ENCODE measurements around the gene PAIP1.
"Not testable (repeated sequence)": the region's sequence is repeated elsewhere in the genome, so short reads cannot be mapped to it uniquely, and the experiment has no call there.

The PAIP1 gene

DNA sequence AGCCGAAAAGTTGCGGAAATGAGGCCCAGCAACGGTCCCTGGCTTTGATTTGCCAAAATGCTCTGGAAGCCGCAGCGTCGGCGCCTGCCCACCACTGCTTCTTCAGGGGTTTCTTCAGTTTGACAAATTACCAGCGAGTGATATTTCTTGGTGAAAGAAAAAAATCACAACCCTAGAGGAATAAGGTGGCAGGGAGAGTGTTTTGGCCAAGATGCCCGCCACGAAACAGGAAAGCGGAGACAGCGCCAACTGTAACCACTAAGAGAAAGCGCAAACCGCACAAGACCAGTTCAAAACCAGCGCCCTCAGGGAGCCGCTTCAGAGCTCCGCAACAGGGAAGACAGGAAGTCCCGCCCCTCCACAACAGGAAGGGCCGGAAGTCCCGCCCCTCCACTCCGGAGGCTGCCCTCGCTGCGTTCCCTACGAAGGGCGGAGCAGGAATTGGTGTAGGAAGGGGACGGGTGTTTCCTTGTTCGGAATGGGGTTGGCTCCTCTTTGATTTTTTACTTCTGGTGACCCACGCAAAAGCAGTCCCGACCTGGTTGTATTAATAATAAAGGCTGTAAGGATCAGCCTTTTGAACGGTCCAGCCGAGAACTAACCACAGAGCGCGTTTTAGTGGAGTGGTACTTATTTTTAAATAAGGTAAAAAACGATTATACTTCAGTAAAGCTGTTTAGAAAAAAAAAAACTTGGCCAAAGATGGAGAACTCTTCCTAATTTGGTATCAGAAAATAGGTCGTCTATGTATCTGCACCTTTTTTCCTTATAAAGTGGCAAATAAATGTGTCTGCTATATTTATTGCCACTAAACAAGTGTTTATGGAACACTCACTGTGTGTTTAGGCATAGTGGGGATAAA is 41.8 kb downstream of the PAIP1 start, which contains the start of gene C5orf34:
C5orf34 (minus strand) TSS at position 333 of the 862 bp plus-strand sequence. CDS start 5,809 bp downstream, outside the sequence.
- peak; percentile 95 for DNase-seq (ENCODE audit: low read depth)

DNA sequence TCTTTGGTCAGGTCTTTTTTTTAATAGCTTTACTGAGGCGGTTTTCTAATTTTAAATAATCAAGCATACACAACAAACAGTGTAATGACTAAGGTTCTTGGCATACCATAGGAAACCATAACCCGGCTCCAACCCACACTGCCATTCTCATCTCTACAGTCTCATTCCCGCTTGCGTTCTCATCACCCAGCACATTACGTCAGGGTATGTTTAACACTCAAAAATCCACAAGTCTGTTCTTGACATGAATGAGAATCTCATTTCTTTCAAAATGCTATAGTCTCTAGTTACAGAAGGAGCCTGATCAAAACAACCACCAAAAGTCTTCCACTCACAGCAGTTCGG is 42.4 kb downstream of the PAIP1 start:
- DNase-seq (ENCODE audit: low read depth) = no peak

DNA sequence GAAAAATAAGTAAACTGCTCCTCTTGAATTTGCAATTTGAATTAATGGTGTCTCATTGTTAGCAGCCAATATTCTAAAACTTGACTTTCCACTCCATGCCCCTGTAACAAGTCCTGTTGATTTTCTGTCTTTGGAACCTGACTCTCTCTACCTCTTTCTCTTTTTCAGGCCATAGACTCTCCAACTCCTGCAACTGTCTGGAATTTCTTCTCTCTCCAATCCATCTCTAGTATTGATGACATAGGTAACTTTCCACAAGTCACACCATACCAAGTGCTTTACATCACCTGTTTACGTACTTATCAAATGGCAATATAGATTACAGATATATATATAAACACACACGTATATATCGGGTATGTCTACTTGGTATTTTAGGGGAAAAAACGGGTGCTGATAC is 42.9 kb downstream of the PAIP1 start:
- DNase-seq (ENCODE audit: low read depth) = no peak

DNA sequence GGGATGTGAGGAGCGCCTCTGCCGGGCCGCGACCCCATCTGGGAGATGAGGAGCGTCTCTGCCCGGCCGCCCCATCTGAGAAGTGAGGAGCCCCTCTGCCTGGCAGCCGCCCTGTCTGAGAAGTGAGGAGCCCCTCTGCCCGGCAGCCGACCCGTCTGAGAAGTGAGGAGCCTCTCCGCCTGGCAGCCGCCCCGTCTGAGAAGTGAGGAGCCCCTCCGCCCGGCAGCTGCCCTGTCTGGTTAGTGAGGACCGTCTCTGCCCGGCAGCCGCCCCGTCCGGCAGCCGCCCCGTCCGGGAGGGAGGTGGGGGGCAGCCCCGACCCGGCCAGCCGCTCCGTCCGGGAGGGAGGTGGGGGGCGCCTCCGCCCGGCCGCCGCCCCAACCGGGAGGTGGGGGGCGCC is 45.8 kb downstream of the PAIP1 start:
- not testable (repeated sequence) for DNase-seq (ENCODE audit: low read depth)

DNA sequence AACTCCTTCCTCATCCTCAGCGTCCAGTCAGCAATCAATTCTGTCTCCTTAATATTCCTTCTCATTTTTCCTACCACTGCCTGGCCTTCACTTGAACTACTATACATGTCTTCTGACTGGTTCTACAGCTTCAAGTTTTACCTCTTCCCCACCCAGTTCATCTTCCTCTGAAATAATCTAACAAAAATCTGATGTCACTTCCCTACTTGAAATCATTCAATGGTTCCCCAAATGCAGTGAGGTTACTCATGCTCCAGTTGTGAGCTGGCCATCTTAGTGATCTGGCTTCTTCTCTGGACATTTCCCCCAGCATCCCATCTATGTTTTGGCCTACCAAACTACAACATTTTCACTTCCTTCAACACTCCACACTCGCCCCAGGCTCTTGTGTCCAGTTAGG is 58.3 kb downstream of the PAIP1 start:
- DNase-seq (ENCODE audit: low read depth) = no peak

DNA sequence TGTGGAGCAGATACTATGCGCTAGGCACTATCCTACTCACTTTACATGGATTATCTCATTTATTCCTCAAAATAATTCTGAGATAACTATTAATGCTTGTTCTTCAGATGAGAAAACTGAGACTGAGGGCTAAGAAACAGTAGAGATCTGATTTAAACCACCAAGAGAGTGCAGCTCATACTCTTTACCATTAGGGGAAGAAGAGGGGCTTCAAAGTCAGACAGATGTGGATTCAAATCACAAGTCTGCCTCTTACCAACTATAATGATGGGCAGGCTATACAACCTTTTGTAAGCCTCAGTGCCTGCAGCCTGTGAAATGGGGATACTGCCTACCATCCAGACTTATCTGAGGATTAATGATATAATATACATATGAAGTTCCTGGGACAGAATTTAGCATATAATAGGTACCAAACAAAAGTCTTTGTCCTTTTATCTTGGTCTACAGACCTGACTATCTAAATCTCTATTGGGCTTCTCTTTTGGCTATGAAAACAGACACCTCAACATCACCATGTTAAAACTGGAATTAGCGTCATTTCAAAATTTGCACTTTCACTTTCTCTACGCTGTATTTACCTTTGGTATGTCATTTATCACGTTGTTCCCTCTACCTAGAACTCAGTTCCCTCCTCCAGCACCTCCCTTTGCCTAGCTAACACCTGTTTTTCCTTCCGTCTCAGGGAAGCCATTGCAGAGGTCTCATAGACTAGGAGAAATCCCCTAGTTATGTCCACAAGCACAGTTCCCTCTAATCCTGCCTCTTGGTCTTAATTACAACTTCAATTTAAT is 59.4 kb downstream of the PAIP1 start:
- no peak for DNase-seq (ENCODE audit: low read depth)

DNA sequence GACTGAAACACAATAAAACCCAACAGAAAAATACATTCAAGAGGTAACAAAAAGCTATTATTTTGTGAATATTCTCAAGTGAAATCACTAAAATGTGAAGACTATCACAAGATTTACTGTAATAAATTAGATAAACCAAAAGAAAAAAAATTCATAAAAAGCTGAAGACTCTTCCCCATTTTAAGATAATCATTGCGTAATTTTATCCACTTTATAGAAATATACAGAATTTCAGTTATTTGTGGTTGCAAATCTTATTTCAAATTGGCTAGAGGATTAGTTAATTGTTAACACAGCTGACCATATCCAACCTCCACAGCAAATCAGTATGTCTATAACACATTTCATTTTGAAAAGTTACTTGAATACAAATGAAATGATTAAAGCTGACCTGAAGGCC is 65.6 kb downstream of the PAIP1 start:
- no peak for DNase-seq (ENCODE audit: low read depth)

DNA sequence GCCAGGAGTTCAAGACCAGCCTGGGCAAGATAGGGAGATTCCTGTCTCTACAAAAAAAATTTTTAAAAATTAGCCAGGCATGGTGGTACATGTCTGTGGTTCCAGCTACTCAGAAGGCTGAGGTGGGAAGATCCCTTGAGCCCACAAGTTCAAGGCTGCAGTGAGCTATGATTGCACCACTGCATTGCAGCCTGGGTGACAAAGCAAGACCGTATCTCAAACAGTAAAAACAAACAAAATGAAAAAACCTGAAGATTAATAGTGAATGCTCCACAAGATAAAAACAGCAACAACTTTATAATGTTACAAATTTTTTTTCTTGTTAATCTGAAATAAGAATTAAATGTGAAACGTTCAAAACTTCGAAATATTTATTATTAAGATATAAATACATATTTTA is 70.5 kb downstream of the PAIP1 start:
- DNase-seq (ENCODE audit: low read depth) = no peak

DNA sequence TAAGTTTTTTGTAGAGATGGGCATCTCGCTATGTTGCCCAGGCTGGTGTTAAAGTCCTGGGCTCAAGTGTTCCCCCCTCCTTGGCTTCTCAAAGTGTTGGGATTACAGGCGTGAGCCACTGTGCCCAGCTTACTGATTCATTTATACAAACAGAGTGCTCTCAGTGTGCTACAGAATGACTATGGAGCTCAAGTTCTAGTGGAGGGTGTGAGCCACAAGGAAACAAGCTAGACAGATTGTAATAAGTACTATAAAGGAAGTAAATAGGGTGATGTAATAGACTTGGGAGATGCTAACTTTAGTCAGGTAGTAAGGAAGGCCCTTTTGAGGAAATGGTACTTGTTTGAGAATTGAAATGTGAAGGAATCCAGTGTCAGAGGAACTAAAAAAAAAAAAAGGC is 71.5 kb downstream of the PAIP1 start:
- no peak for DNase-seq (ENCODE audit: low read depth)

DNA sequence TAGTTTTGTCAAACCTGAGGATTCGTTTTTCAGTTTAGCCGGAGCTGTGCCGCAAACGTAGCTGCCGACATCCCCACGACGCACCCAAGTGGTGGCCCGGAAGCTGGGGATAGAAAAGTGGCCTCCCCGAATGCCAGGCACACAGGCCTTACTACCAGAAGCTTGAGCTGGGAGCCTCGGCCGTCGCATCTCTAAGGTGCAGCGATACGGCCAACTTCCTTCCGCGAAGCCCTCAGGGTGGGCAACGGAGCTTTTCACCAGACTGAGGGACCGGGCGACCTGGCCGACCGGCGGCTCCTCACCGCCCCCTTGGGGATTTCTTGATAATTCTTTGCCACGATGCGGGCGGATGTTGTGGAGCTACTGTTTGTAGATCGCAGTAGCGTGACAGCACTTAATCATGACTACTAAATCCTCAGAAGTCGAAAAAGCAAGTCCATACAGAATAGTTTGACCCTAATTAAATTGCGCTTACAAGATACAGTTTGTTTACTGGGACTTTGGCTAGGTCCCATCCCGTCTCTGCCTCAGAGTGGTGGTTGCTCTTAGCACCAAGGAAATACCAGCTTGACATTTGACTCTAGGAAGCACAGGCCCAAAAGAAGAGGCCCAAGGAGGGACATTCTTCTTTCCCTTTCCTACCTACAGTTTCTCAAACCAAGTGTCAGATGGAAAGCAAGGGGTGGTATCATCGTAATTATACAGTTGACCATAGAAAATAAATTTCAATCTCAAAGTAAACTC is 72.6 kb downstream of the PAIP1 start:
- peak; percentile 58 for DNase-seq (ENCODE audit: low read depth)

DNA sequence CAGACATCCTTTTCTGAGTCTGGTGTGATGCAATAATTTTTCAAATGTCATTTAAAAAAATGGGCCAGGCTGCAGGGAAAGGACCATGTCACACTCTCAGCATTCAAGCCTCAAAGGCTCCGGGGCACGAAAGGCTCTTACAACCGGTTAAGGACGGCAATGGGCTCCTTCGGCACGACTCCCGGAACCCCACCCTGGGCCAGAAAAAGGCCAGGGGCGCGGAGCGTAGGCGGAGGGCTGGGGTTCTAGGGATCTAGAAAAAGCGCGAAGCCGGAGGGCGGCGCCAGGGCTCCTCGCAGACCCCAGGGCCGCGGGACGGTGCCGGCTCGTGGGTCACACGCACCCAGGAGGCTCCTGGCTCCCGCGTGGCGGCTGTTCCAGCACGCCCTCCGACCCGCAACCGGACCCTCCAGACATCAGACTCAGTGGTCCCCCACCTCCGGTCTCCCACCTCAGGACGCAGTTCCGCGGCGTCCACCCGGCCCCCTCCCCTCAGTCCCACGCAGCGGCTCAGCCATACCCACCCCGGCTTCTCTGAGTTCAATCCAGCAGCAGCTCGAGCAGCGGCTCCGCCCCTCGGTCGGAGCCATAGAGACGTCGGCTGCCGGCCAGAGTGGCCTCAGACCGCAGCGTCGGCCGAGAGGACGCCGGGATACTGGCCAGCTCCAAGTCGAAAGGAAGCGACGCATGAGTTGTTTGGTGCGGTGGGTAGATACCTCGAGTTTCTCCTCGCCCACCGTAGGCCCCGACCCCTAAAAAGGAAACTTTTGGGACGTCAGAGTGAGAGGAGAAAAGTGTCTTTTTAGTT is 73.4 kb downstream of the PAIP1 start, which contains the start of gene TMEM267:
TMEM267 (minus strand) TSS at position 568 of the 808 bp plus-strand sequence. CDS start 29,896 bp downstream, outside the sequence.
- peak; percentile 69 for DNase-seq (ENCODE audit: low read depth)

DNA sequence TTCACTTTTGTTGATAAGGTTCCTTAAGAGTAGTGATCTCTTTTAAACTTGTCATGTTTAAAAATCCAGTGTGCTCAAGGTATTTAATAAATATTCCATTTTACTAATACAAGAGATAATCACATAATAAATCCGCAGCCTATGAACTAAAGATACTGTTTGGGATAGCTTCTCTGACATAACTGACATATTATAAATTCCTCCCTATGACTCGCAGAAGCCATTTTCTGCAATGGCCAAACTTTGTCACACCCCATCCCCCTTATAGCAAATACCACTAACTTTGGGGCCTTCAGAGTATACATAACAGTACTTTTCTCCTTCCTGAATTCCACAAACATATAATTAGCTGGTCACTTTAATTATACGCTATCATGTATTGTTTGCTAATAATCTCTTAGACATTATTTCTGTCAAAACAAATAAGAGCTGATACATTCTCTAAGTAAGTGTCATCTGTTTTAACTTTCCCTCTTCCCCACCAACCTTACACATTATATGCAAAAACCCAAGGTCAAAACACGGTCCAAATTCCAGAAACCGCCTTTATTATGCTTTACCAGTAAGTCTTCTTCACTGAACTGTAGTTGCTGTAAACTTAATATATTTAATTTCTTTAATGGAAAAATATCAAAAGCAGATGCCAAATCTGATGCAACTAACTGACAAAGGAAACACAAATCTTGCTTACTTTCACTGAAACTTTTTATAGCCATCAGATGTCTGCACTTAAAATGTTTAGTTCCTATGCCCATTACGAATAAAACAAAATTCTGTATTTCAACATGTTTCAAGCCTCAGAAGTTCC is 74.2 kb downstream of the PAIP1 start:
- DNase-seq (ENCODE audit: low read depth) = no peak
